HepG2 (cell line): ENCODE measurements around the gene CDC42EP1. TPM values are rescaled to one million over a fixed set of nuclear protein-coding genes. Genes with fewer than 3 reads are reported as not detected.
A peak's percentile ranks its signal among the peaks of the same experiment; 100 is the strongest.

ENCODE experiments used
- BRF2 ChIP-seq: sonication (generic); formaldehyde crosslinking; IDR thresholded peaks from 2 replicates; pipeline ENCODE4 v1.8.1; 2022; ENCODE audit warnings: mild to moderate bottlenecking, missing genetic modification reagents
- EZH2 ChIP-seq: conservative IDR thresholded peaks from 2 replicates; pipeline ENCODE4 v1.6.1; 2012; ENCODE audit warnings: mild to moderate bottlenecking, low read depth, low read length, moderate library complexity
- FLYWCH1 ChIP-seq: sonication (generic); formaldehyde crosslinking; IDR thresholded peaks from 2 replicates; pipeline ENCODE4 v1.8.1; 2023; ENCODE audit warnings: mild to moderate bottlenecking, missing genetic modification reagents
- FOXO1 ChIP-seq: sonication (generic); formaldehyde crosslinking; IDR thresholded peaks from 2 replicates; pipeline ENCODE4 v1.4.0; 2020; ENCODE audit warnings: missing genetic modification reagents
- FOXP1 ChIP-seq, 2 experiments: fragments of 450-650 bp in 1 of 2; IDR thresholded peaks; 2 replicates each; pipeline ENCODE4 v1.6.1; 2017 to 2018; ENCODE audit warnings: antibody characterized with exemption in 1 of 2
- GATA4 ChIP-seq: sonication (generic); IDR thresholded peaks from 2 replicates; pipeline ENCODE4 v1.6.1; 2016; ENCODE audit warnings: antibody characterized with exemption, low read depth, borderline replicate concordance
- ISX ChIP-seq: sonication (generic); formaldehyde crosslinking; conservative IDR thresholded peaks from 2 replicates; pipeline ENCODE4 v1.5.0; 2020; ENCODE audit warnings: missing genetic modification reagents
- MBNL3 ChIP-seq: fragments of 250-450 bp; sonication (Bioruptor Pico); conservative IDR thresholded peaks from 2 replicates; pipeline ENCODE4 v1.8.0; 2022; ENCODE audit warnings: mild to moderate bottlenecking, inconsistent platforms
- MED8 ChIP-seq: sonication (generic); formaldehyde crosslinking; IDR thresholded peaks from 2 replicates; pipeline ENCODE4 v1.8.1; 2023; ENCODE audit warnings: mild to moderate bottlenecking, missing genetic modification reagents; ENCODE audit not compliant: insufficient replicate concordance
- MEF2D ChIP-seq: sonication (generic); formaldehyde crosslinking; IDR thresholded peaks from 2 replicates; pipeline ENCODE4 v1.5.1; 2020; ENCODE audit warnings: mild to moderate bottlenecking, missing genetic modification reagents
- MXD1 ChIP-seq: sonication (generic); formaldehyde crosslinking; IDR thresholded peaks from 2 replicates; pipeline ENCODE4 v1.4.0; 2020; ENCODE audit warnings: mild to moderate bottlenecking, missing genetic modification reagents
- NFE2 ChIP-seq: sonication (generic); formaldehyde crosslinking; IDR thresholded peaks from 2 replicates; pipeline ENCODE4 v1.4.0; 2020; ENCODE audit warnings: missing genetic modification reagents
- PAX8 ChIP-seq: sonication (generic); formaldehyde crosslinking; IDR thresholded peaks from 2 replicates; pipeline ENCODE4 v1.8.0; 2022; ENCODE audit warnings: mild to moderate bottlenecking, missing genetic modification reagents, borderline replicate concordance
- PPARG ChIP-seq: conservative IDR thresholded peaks from 2 replicates; pipeline ENCODE4 v1.6.1; 2016; ENCODE audit warnings: missing biosample characterization, missing genetic modification reagents
- RORA ChIP-seq: sonication (generic); formaldehyde crosslinking; IDR thresholded peaks from 2 replicates; pipeline ENCODE4 v1.5.0; 2020; ENCODE audit warnings: mild to moderate bottlenecking, missing genetic modification reagents, moderate library complexity
- SIX4 ChIP-seq: sonication (generic); formaldehyde crosslinking; IDR thresholded peaks from 2 replicates; pipeline ENCODE4 v1.4.0; 2020; ENCODE audit warnings: missing genetic modification reagents
- SOX5 ChIP-seq: IDR thresholded peaks from 2 replicates; pipeline ENCODE4 v1.6.1; 2016; ENCODE audit warnings: borderline replicate concordance
- SP140L ChIP-seq: sonication (generic); formaldehyde crosslinking; IDR thresholded peaks from 2 replicates; pipeline ENCODE4 v1.4.0; 2020; ENCODE audit warnings: missing genetic modification reagents, borderline replicate concordance
- TBX3 ChIP-seq: fragments of 450-650 bp; IDR thresholded peaks from 2 replicates; pipeline ENCODE4 v1.6.1; 2017; ENCODE audit warnings: antibody characterized with exemption, mild to moderate bottlenecking, inconsistent platforms, borderline replicate concordance
- TEF ChIP-seq: sonication (generic); formaldehyde crosslinking; IDR thresholded peaks from 2 replicates; pipeline ENCODE4 v1.5.0; 2020; ENCODE audit warnings: missing genetic modification reagents
- TOPORS ChIP-seq: sonication (generic); formaldehyde crosslinking; IDR thresholded peaks from 2 replicates; pipeline ENCODE4 v1.8.0; 2023; ENCODE audit warnings: mild to moderate bottlenecking, missing genetic modification reagents
- ZFP1 ChIP-seq: IDR thresholded peaks from 2 replicates; pipeline ENCODE4 v1.6.1; 2016
- ZNF282 ChIP-seq: fragments of 450-650 bp; IDR thresholded peaks from 2 replicates; pipeline ENCODE4 v1.6.1; 2018; ENCODE audit not compliant: partially characterized antibody
- ZNF383 ChIP-seq: sonication (generic); formaldehyde crosslinking; IDR thresholded peaks from 2 replicates; pipeline ENCODE4 v1.4.0; 2020; ENCODE audit warnings: missing genetic modification reagents, mild to moderate bottlenecking, borderline replicate concordance
- ZNF513 ChIP-seq: sonication (generic); formaldehyde crosslinking; conservative IDR thresholded peaks from 2 replicates; pipeline ENCODE4 v1.5.0; 2020; ENCODE audit warnings: missing genetic modification reagents
- ZNF614 ChIP-seq: IDR thresholded peaks from 2 replicates; pipeline ENCODE4 v1.6.1; 2018; ENCODE audit warnings: missing biosample characterization, missing genetic modification reagents, inconsistent platforms, borderline replicate concordance
- ZNF75D ChIP-seq: sonication (generic); formaldehyde crosslinking; IDR thresholded peaks from 2 replicates; pipeline ENCODE4 v1.8.1; 2023; ENCODE audit warnings: missing genetic modification reagents, mild to moderate bottlenecking, borderline replicate concordance
- ZSCAN9 ChIP-seq: IDR thresholded peaks from 2 replicates; pipeline ENCODE4 v1.6.1; 2016; ENCODE audit warnings: borderline replicate concordance
- polyA plus RNA-seq, 8 experiments: library from polyadenylated mRNA; depleted of rRNA in 3 of 8; stranded (reverse) in 7 of 8; unstranded in 1 of 8; fragments of >200 nt; fragmentation: Illumina TruSeq in 4 of 8; extraction: Trizol in 4 of 8; gene quantifications; 2 replicates each; pipeline versions ENCODE4 v1.2.1 to v1.2.3, GENCODE V29; 2011 to 2016; ENCODE audit warnings: low read depth in 4 of 8, missing spikeins in 1 of 8, mixed read lengths in 1 of 8; ENCODE audit not compliant: insufficient read depth in 1 of 8
- total RNA-seq, 5 experiments: library from RNA; depleted of rRNA; stranded (reverse); fragments of >200 nt; fragmentation: Illumina TruSeq; extraction: Trizol; gene quantifications; 2 replicates each; pipeline ENCODE4 v1.2.3, GENCODE V29; 2016; ENCODE audit warnings: low read depth in 1 of 5

CDC42EP1 gene
- total and polyA plus RNA-seq, 2 of the 13 experiments (the other 11 are each of a cell fraction or from before 2014, with no cell fraction given), result 17.1 to 29.5 TPM

- TF ChIP-seq MBNL3 (CRISPR knock-in tag) (no peak), MEF2D (CRISPR knock-in tag) (peak; percentile 77), BRF2 (CRISPR knock-in tag) (peak; percentile 72), ZNF614 (CRISPR knock-in tag) (peak; percentile 57; the same call in 1 of the 2 replicates), ZNF282 (no peak), PPARG (CRISPR knock-in tag) (peak; percentile 80), ISX (CRISPR knock-in tag) (no peak), ZFP1 (CRISPR knock-in tag) (peak; percentile 50; the same call in 1 of the 2 replicates), FOXO1 (CRISPR knock-in tag) (no peak), ZNF383 (CRISPR knock-in tag) (0 out of 2 replicates have a peak, but pooled peaks have one; percentile 19), RORA (CRISPR knock-in tag) (no peak), NFE2 (CRISPR knock-in tag) (no peak), MXD1 (0 out of 2 replicates have a peak, but pooled peaks have one; percentile 50), SOX5 (CRISPR knock-in tag) (peak; percentile 60; the same call in 1 of the 2 replicates), ZNF75D (CRISPR knock-in tag) (no peak), FLYWCH1 (CRISPR knock-in tag) (0 out of 2 replicates have a peak, but pooled peaks have one; percentile 44), PAX8 (peak; percentile 41; the same call in 1 of the 2 replicates), SIX4 (CRISPR knock-in tag) (no peak; the same call in 1 of the 2 replicates), TEF (CRISPR knock-in tag) (no peak), ZNF513 (CRISPR knock-in tag) (no peak), TBX3 (no peak), FOXP1 (IDR thresholded peaks at IDR 0.05) (no peak), FOXP1 (CRISPR knock-in tag; IDR thresholded peaks at IDR 0.05) (peak; percentile 23; the same call in 1 of the 2 replicates), TOPORS (CRISPR knock-in tag) (peak; percentile 91), EZH2 (no peak), MED8 (CRISPR knock-in tag) (peak; percentile 90), ZSCAN9 (CRISPR knock-in tag) (peak; percentile 76), SP140L (peak; percentile 68; the same call in 1 of the 2 replicates), GATA4 (peak; percentile 98)
Measured at GRCh38 chr22:37569009-37569920, 9.0 kb downstream of the CDC42EP1 start (continued).
